Duodenal mucosa (tissue), 2 donors: ENCODE results near the gene PTPRN2.

ENCODE experiments used
- H3K27ac ChIP-seq: one replicate; pipeline ENCODE4 v1.7.0; 2013; ENCODE audit warnings: low read depth, low read length
- H3K27me3 ChIP-seq, 2 donors: one replicate each; pipeline ENCODE4 v1.7.0; 2013; ENCODE audit warnings: low read length in 2 of 2, control low read depth in 1 of 2; ENCODE audit not compliant: insufficient read depth in 2 of 2, control insufficient read depth in 1 of 2
- H3K36me3 ChIP-seq, 2 donors: one replicate each; pipeline ENCODE4 v1.7.0; 2013; ENCODE audit warnings: low read length in 2 of 2, control low read depth in 1 of 2; ENCODE audit not compliant: insufficient read depth in 2 of 2, control insufficient read depth in 1 of 2
- H3K4me1 ChIP-seq, 2 donors: one replicate each; pipeline ENCODE4 v1.7.0; 2013; ENCODE audit warnings: low read length in 2 of 2, control low read depth in 1 of 2; ENCODE audit not compliant: insufficient read depth in 2 of 2, control insufficient read depth in 1 of 2
- H3K4me3 ChIP-seq, 2 donors: one replicate each; pipeline ENCODE4 v1.7.0; 2013; ENCODE audit warnings: low read length in 2 of 2, low read depth in 1 of 2
- H3K9ac ChIP-seq, 2 donors: one replicate each; pipeline ENCODE4 v1.7.0; 2013; ENCODE audit warnings: low read length in 2 of 2, low read depth in 1 of 2
- H3K9me3 ChIP-seq, 2 donors: one replicate each; pipeline ENCODE4 v1.7.0; 2013; ENCODE audit warnings: low read length in 2 of 2, control low read depth in 1 of 2; ENCODE audit not compliant: control insufficient read depth in 1 of 2

Gene PTPRN2

GRCh38 chr7:157885140-157885539 lies 702.5 kb downstream of the PTPRN2 start:
- Histone ChIP-seq H3K36me3 (no peaks in the 10 kb centered on the region), H3K27ac (no peak overlapping the region), H3K9me3 (peaks cover 7 to 21% of the 10 kb centered on the region in 2 donors), H3K9ac (no peak overlapping the region), H3K4me3 (no peak overlapping the region), H3K4me1 (no peaks in the 10 kb centered on the region), H3K27me3 (no peaks in the 10 kb centered on the region)

- Histone ChIP-seq H3K27ac (no peak overlapping the region), H3K27me3 (no peaks in the 10 kb centered on the region), H3K9me3 (peaks cover 7 to 21% of the 10 kb centered on the region in 2 donors), H3K4me3 (no peak overlapping the region), H3K36me3 (no peaks in the 10 kb centered on the region), H3K9ac (no peak overlapping the region), H3K4me1 (no peaks in the 10 kb centered on the region)
Observed at GRCh38 chr7:157884461-157885062, 703.1 kb downstream of the PTPRN2 start.

GRCh38 chr7:157881048-157881771 lies 706.4 kb downstream of the PTPRN2 start:
- no peak overlapping the region for H3K27ac ChIP-seq
- no peak overlapping the region for H3K9ac ChIP-seq
- H3K27me3 ChIP-seq = no peaks in the 10 kb centered on the region
- no peak overlapping the region for H3K4me3 ChIP-seq
- no peaks in the 10 kb centered on the region for H3K4me1 ChIP-seq
- H3K36me3 ChIP-seq = no peaks in the 10 kb centered on the region
- peaks cover 7 to 21% of the 10 kb centered on the region in 2 donors for H3K9me3 ChIP-seq

GRCh38 chr7:157879391-157879790 lies 708.2 kb downstream of the PTPRN2 start:
- Histone ChIP-seq H3K4me1 (peaks cover 0 to 5% of the 10 kb centered on the region in 2 donors), H3K9ac (no peak overlapping the region), H3K36me3 (no peaks in the 10 kb centered on the region), H3K4me3 (no peak overlapping the region), H3K9me3 (peaks cover 7 to 14% of the 10 kb centered on the region in 2 donors), H3K27me3 (peaks cover 0 to 6% of the 10 kb centered on the region in 2 donors), H3K27ac (no peak overlapping the region)

DNA sequence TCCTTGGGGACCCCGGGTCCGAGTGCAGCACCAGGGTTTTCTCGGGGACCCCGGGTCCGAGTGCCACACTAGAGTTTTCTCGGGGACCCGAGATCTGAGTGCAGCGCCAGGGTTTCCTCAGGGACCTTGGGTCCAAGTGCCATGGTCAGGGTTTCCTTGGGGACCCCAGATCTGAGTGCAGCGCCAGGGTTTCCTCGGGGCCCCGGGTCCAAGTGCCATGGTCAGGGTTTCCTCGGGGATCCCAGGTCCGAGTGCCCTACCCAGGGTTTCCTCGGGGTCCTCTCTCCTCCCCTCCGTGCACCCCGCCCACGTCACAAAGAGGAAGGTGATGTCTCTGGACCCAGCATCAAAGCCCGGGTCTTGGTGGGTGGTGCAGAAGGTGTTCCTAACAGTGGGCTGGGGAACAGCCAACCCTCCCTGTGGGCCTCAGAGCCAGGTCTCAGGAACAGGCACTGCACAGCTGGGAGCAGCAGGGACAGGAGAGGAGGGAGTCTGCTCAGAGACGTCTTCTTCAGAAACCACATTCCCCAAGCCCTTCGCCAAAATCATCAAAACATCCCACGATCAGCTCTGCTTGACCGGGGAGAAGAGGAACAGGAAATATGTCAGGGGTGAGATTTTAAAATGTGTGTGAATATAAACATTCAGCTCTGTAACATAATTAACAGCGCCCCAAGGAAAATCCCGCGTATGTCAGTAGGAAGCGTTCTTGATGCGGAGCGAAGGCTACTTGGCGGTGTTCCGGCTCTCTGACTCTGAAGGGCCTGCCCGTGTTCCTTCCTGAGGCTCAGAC lies 710.1 kb downstream of the PTPRN2 start:
- Histone ChIP-seq H3K4me3 (no peak overlapping the region), H3K27ac (no peak overlapping the region), H3K27me3 (peaks cover 0 to 6% of the 10 kb centered on the region in 2 donors), H3K36me3 (no peaks in the 10 kb centered on the region), H3K9me3 (no peaks in the 10 kb centered on the region), H3K9ac (no peak overlapping the region), H3K4me1 (peaks cover 0 to 5% of the 10 kb centered on the region in 2 donors)

DNA sequence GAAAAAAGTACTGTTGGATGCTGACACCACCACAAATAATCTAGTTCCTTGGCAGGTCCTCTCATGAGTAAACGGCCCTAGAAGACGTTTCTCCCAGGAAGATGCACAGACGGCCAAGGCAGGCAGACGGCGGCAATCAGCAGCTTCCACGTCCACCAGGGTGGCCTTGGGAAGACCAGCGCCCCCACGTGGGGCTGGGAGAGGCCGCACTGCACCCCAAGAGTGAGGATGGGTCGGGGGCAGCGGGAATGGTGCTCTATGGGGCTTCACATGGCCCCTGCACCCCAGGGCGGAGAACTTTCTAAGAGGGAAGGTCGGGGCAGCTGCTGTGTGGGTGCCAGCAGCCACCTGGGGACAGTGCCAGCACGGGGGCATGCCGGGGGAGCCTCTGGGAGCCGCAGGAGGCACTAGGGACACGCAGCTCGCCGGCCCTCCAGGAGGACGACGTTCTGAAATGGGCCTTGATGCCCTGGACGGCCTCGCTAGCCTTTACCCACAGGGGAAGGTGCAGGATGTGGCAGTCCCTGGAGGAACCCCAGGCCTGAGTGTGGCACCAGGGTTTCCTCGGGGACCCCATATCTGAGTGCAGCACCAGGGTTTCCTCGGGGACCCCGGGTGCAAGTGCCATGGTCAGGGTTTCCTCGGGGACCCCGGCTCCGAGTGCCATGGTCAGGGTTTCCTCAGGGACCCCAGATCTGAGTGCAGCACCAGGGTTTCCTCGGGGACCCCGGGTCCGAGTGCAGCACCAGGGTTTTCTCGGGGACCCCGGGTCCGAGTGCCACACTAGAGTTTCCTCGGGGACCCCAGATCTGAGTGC lies 710.9 kb downstream of the PTPRN2 start:
- peaks cover 0 to 5% of the 10 kb centered on the region in 2 donors for H3K4me1 ChIP-seq

GRCh38 chr7:157875230-157876179 lies 712.1 kb downstream of the PTPRN2 start:
- H3K4me3 ChIP-seq = no peak overlapping the region
- H3K4me1 ChIP-seq = peaks cover 0 to 5% of the 10 kb centered on the region in 2 donors
- H3K27me3 ChIP-seq = peaks cover 0 to 6% of the 10 kb centered on the region in 2 donors

More for the DNA sequence above, 710.9 kb downstream of the PTPRN2 start:
- Histone ChIP-seq H3K9me3 (no peaks in the 10 kb centered on the region), H3K27me3 (peaks cover 0 to 6% of the 10 kb centered on the region in 2 donors), H3K36me3 (no peaks in the 10 kb centered on the region), H3K27ac (no peak overlapping the region), H3K4me3 (no peak overlapping the region), H3K9ac (no peak overlapping the region)

GRCh38 chr7:157874870-157875229 lies 712.8 kb downstream of the PTPRN2 start:
- Histone ChIP-seq H3K36me3 (no peaks in the 10 kb centered on the region), H3K27ac (no peak overlapping the region), H3K27me3 (peaks cover 0 to 6% of the 10 kb centered on the region in 2 donors), H3K9me3 (no peaks in the 10 kb centered on the region), H3K4me1 (peaks cover 0 to 5% of the 10 kb centered on the region in 2 donors), H3K9ac (no peak overlapping the region), H3K4me3 (no peak overlapping the region)

More at GRCh38 chr7:157875230-157876179, 712.1 kb downstream of the PTPRN2 start:
- Histone ChIP-seq H3K9ac (no peak overlapping the region), H3K9me3 (no peaks in the 10 kb centered on the region), H3K36me3 (no peaks in the 10 kb centered on the region), H3K27ac (no peak overlapping the region)
